Measurements from ENCODE around the gene TBC1D9. TPM values are rescaled to one million over a fixed set of nuclear protein-coding genes. Genes with fewer than 3 reads are reported as not detected.

The TBC1D9 gene
- total RNA-seq, 4 donors from 2014 or later: 36.4 to 57.1 (median 43.8) TPM

GRCh38 chr4:140753329-140753728, 2.9 kb downstream of the TBC1D9 start:
- TF ChIP-seq CTCF (IDR thresholded peaks at IDR 0.05; ENCODE audit: low read depth): no peak

GRCh38 chr4:140752291-140753068, 3.7 kb downstream of the TBC1D9 start:
- no peak for TF ChIP-seq CTCF (IDR thresholded peaks at IDR 0.05; ENCODE audit: low read depth)

- no peak for TF ChIP-seq CTCF (IDR thresholded peaks at IDR 0.05; ENCODE audit: low read depth)
These were observed 5.7 kb downstream of the TBC1D9 start for GRCh38 chr4:140750470-140750869.

- TF ChIP-seq CTCF (IDR thresholded peaks at IDR 0.05; ENCODE audit: low read depth): no peak
These were observed 8.0 kb downstream of the TBC1D9 start for GRCh38 chr4:140748171-140748570.

- no peak for TF ChIP-seq CTCF (IDR thresholded peaks at IDR 0.05; ENCODE audit: low read depth)
These were observed 11.8 kb downstream of the TBC1D9 start for GRCh38 chr4:140744421-140744820.

GRCh38 chr4:140743194-140743931, 12.8 kb downstream of the TBC1D9 start:
- no peak for TF ChIP-seq CTCF (IDR thresholded peaks at IDR 0.05; ENCODE audit: low read depth)

GRCh38 chr4:140742838-140743193, 13.4 kb downstream of the TBC1D9 start:
- TF ChIP-seq CTCF (IDR thresholded peaks at IDR 0.05; ENCODE audit: low read depth): no peak

All from subcutaneous adipose tissue (tissue), 4 donors.